Parathyroid adenoma (tissue), 2 donors: ENCODE results near the gene CEP170B.

Experiments
- H2AFZ ChIP-seq: fragments of 300-600 bp; sonication (generic); one replicate; pipeline ENCODE4 v1.7.0; 2017; ENCODE audit warnings: antibody characterized with exemption, mild to moderate bottlenecking
- H3K27ac ChIP-seq: fragments of 300-600 bp; sonication (generic); one replicate; pipeline ENCODE4 v1.7.0; 2017
- H3K27me3 ChIP-seq: fragments of 300-600 bp; sonication (generic); one replicate; pipeline ENCODE4 v1.7.0; 2017; ENCODE audit warnings: low read length; ENCODE audit not compliant: control insufficient read depth, insufficient read depth
- H3K36me3 ChIP-seq: fragments of 300-600 bp; sonication (generic); one replicate; pipeline ENCODE4 v1.7.0; 2017; ENCODE audit warnings: low read length; ENCODE audit not compliant: control insufficient read depth, insufficient read depth
- H3K4me1 ChIP-seq: fragments of 300-600 bp; sonication (generic); one replicate; pipeline ENCODE4 v1.7.0; 2017; ENCODE audit warnings: control low read depth
- H3K4me2 ChIP-seq: fragments of 300-600 bp; sonication (generic); one replicate; pipeline ENCODE4 v1.7.0; 2017; ENCODE audit warnings: low read length
- H3K4me3 ChIP-seq: fragments of 300-600 bp; sonication (generic); one replicate; pipeline ENCODE4 v1.7.0; 2017; ENCODE audit warnings: low read depth, low read length
- H3K79me2 ChIP-seq: fragments of 300-600 bp; sonication (generic); one replicate; pipeline ENCODE4 v1.7.0; 2017; ENCODE audit warnings: control low read depth
- H3K9ac ChIP-seq: fragments of 300-600 bp; sonication (generic); one replicate; pipeline ENCODE4 v1.7.0; 2017; ENCODE audit warnings: mild to moderate bottlenecking
- H3K9me3 ChIP-seq: fragments of 300-600 bp; sonication (generic); one replicate; pipeline ENCODE4 v1.7.0; 2017; ENCODE audit warnings: low read length; ENCODE audit not compliant: control insufficient read depth
- CTCF ChIP-seq: fragments of 300-600 bp; sonication (generic); IDR thresholded peaks from one replicate; pipeline ENCODE4 v1.7.0; 2017; ENCODE audit warnings: antibody characterized with exemption, mild to moderate bottlenecking
- donor health status: primary hyperparathyroidism.

Gene CEP170B

GRCh38 chr14:104895207-104895785 is 30.2 kb downstream of the CEP170B start:
- TF ChIP-seq CTCF: peak; percentile 14
- no peaks in the 10 kb centered on the region for H3K9me3 ChIP-seq
- peak overlapping the region; percentile 54 for H3K27ac ChIP-seq

GRCh38 chr14:104895786-104896661 is 31.0 kb downstream of the CEP170B start:
- TF ChIP-seq CTCF: no peak
- Histone ChIP-seq H3K27ac (no peak overlapping the region), H3K4me1 (peaks cover 11% of the 10 kb centered on the region), H3K36me3 (no peaks in the 10 kb centered on the region), H3K9me3 (no peaks in the 10 kb centered on the region), H3K4me3 (no peak overlapping the region), H3K9ac (no peak overlapping the region), H3K79me2 (no peaks in the 10 kb centered on the region), H2AFZ (peak overlapping the region; percentile 25), H3K27me3 (no peaks in the 10 kb centered on the region), H3K4me2 (no peak overlapping the region)

More at GRCh38 chr14:104895207-104895785, 30.2 kb downstream of the CEP170B start:
- Histone ChIP-seq H3K9ac (no peak overlapping the region), H3K79me2 (no peaks in the 10 kb centered on the region), H3K36me3 (no peaks in the 10 kb centered on the region), H3K4me2 (no peak overlapping the region), H3K4me3 (no peak overlapping the region), H2AFZ (no peak overlapping the region), H3K27me3 (no peaks in the 10 kb centered on the region), H3K4me1 (peaks cover 11% of the 10 kb centered on the region)

DNA sequence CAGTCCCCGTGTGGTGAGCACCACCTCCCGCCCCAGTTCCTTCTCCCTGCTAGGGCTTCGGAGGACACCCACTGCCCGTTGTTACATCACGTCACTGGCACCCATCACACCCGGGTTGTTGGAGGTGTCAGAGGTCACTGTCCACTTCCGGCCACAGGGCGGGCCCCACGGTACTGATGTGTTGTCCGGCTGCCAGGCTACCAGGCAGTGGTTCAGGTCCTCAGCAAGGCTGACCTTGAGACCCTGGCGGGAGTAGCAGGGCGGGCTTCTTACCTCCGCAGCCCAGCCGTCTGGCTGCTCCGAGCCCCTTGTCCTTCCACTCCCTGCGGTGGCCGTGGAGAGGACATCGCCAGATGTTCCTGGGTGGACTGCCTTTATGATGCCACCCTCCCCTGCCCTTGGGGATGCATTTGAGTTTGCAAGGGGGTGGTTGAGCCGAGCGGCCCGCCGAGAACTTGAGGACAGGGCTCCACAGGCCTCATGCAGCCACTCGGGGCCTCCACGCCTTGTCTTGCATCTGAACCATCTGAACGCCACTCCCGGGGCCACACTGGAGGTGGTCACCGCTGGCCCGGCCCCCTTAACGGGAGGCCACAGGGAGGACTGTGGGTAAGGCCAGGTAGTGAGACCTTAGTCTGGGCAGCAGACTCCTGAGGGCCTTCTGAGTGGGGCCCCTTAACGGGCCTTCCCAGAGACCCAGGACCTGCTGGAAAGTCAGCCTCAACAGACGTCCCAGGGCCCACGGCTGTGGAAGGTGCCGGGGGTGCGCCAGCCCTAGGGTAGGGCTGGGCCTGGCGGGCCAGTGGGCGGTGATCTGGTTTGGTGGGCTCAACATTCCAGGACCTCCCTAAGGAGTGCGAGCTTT is 32.5 kb downstream of the CEP170B start:
- peaks cover 11% of the 10 kb centered on the region for H3K4me1 ChIP-seq
- no peak overlapping the region for H3K4me3 ChIP-seq
- H3K36me3 ChIP-seq: no peaks in the 10 kb centered on the region
- no peaks in the 10 kb centered on the region for H3K79me2 ChIP-seq
- H3K9me3 ChIP-seq: no peaks in the 10 kb centered on the region
- no peak for TF ChIP-seq CTCF
- H3K27me3 ChIP-seq: no peaks in the 10 kb centered on the region
- no peak overlapping the region for H2AFZ ChIP-seq
- H3K27ac ChIP-seq: no peak overlapping the region
- H3K9ac ChIP-seq: no peak overlapping the region
- no peak overlapping the region for H3K4me2 ChIP-seq

DNA sequence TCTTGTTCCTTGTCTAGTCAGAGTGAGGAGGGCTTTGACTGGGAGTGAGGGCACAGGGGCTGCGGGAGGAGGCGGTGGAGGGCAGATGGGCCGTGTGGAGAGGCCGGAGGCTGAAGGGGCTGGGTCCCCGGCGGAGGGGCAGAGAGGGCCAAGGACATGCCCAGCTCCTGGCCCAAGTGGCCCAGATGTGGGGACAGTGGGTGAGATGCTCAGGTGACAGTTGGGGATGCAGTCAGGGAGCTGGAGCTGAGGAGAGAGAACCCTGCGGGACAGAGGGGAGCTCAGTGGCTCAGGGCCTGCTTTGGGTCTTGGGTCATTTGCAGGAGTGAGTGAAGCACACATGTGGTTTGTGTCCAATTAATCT is 33.1 kb downstream of the CEP170B start:
- H3K27me3 ChIP-seq: no peaks in the 10 kb centered on the region
- no peak overlapping the region for H3K4me3 ChIP-seq
- H3K27ac ChIP-seq: no peak overlapping the region
- TF ChIP-seq CTCF: no peak
- no peaks in the 10 kb centered on the region for H3K79me2 ChIP-seq
- peaks cover 11% of the 10 kb centered on the region for H3K4me1 ChIP-seq
- H3K36me3 ChIP-seq: no peaks in the 10 kb centered on the region
- H3K4me2 ChIP-seq: no peak overlapping the region
- H3K9me3 ChIP-seq: no peaks in the 10 kb centered on the region
- no peak overlapping the region for H3K9ac ChIP-seq
- H2AFZ ChIP-seq: no peak overlapping the region
